ENCODE measurements around the gene TMEM271.
"Not testable (repeated sequence)": the region's sequence is repeated elsewhere in the genome, so short reads cannot be mapped to it uniquely, and the experiment has no call there.

The TMEM271 gene

GRCh38 chr4:605702-606425 is 29.8 kb upstream of the TMEM271 start:
- Histone ChIP-seq H3K36me3 (ENCODE audit: control insufficient read depth, insufficient read depth, low read length) (no peaks in the 10 kb centered on the region), H3K9me3 (ENCODE audit: control insufficient read depth, low read length) (peaks cover 5% of the 10 kb centered on the region), H3K4me3 (ENCODE audit: extremely low read depth, insufficient read depth, low read length, poor library complexity, severe bottlenecking) (no peak overlapping the region), H3K4me1 (ENCODE audit: control insufficient read depth, insufficient read depth, low read length, poor library complexity, severe bottlenecking) (peaks cover 9% of the 10 kb centered on the region), H3K27ac (ENCODE audit: low read depth, low read length, severe bottlenecking) (no peak overlapping the region)
- WGBS, 2 experiments (ENCODE audit: insufficient coverage in 2 of 2), result 89 to 91% methylated on average over 12 to 13 of the region's 17 CpGs

GRCh38 chr4:604131-604530 is 28.0 kb upstream of the TMEM271 start:
- Histone ChIP-seq H3K4me3 (ENCODE audit: extremely low read depth, insufficient read depth, low read length, poor library complexity, severe bottlenecking) (no peak overlapping the region), H3K9me3 (ENCODE audit: control insufficient read depth, low read length) (peaks cover under 1% of the 10 kb centered on the region), H3K27ac (ENCODE audit: low read depth, low read length, severe bottlenecking) (no peak overlapping the region), H3K4me1 (ENCODE audit: control insufficient read depth, insufficient read depth, low read length, poor library complexity, severe bottlenecking) (peaks cover 7% of the 10 kb centered on the region), H3K36me3 (ENCODE audit: control insufficient read depth, insufficient read depth, low read length) (no peaks in the 10 kb centered on the region)
- 83% methylated on average over 2 of the region's 3 CpGs; no CpG with 5 or more reads in 1 of the 2 experiments for WGBS, 2 experiments (ENCODE audit: insufficient coverage in 2 of 2)

- H3K36me3 ChIP-seq (ENCODE audit: control insufficient read depth, insufficient read depth, low read length), result no peaks in the 10 kb centered on the region
- H3K4me1 ChIP-seq (ENCODE audit: control insufficient read depth, insufficient read depth, low read length, poor library complexity, severe bottlenecking), result peaks cover 7% of the 10 kb centered on the region
- no peak overlapping the region for H3K4me3 ChIP-seq (ENCODE audit: extremely low read depth, insufficient read depth, low read length, poor library complexity, severe bottlenecking)
- no peaks in the 10 kb centered on the region for H3K9me3 ChIP-seq (ENCODE audit: control insufficient read depth, low read length)
- 12 to 34% methylated on average over 4 to 7 of the region's 8 CpGs for WGBS, 2 experiments (ENCODE audit: insufficient coverage in 2 of 2)
- H3K27ac ChIP-seq (ENCODE audit: low read depth, low read length, severe bottlenecking), result no peak overlapping the region
Measured at GRCh38 chr4:602559-602942, 26.5 kb upstream of the TMEM271 start.

- no peaks in the 10 kb centered on the region for H3K36me3 ChIP-seq (ENCODE audit: control insufficient read depth, insufficient read depth, low read length)
- no peaks in the 10 kb centered on the region for H3K9me3 ChIP-seq (ENCODE audit: control insufficient read depth, low read length)
- 85 to 88% methylated on average over 18 to 24 of the region's 24 CpGs for WGBS, 2 experiments (ENCODE audit: insufficient coverage in 2 of 2)
- no peak overlapping the region for H3K27ac ChIP-seq (ENCODE audit: low read depth, low read length, severe bottlenecking)
- H3K4me3 ChIP-seq (ENCODE audit: extremely low read depth, insufficient read depth, low read length, poor library complexity, severe bottlenecking), result no peak overlapping the region
- peaks cover 7% of the 10 kb centered on the region for H3K4me1 ChIP-seq (ENCODE audit: control insufficient read depth, insufficient read depth, low read length, poor library complexity, severe bottlenecking)
Measured at GRCh38 chr4:601612-602558, 25.8 kb upstream of the TMEM271 start.

- WGBS, 2 experiments (ENCODE audit: insufficient coverage in 2 of 2), result 50 to 65% methylated on average over 6 to 8 of the region's 11 CpGs
- Histone ChIP-seq H3K27ac (ENCODE audit: low read depth, low read length, severe bottlenecking) (no peak overlapping the region), H3K36me3 (ENCODE audit: control insufficient read depth, insufficient read depth, low read length) (no peaks in the 10 kb centered on the region), H3K9me3 (ENCODE audit: control insufficient read depth, low read length) (no peaks in the 10 kb centered on the region), H3K4me1 (ENCODE audit: control insufficient read depth, insufficient read depth, low read length, poor library complexity, severe bottlenecking) (peaks cover 7% of the 10 kb centered on the region), H3K4me3 (ENCODE audit: extremely low read depth, insufficient read depth, low read length, poor library complexity, severe bottlenecking) (no peak overlapping the region)
Measured at GRCh38 chr4:600850-601515, 24.9 kb upstream of the TMEM271 start.

GRCh38 chr4:600166-600565 is 24.1 kb upstream of the TMEM271 start:
- 92 to 95% methylated on average over 5 to 6 of the region's 6 CpGs for WGBS, 2 experiments (ENCODE audit: insufficient coverage in 2 of 2)

GRCh38 chr4:598925-599324 is 22.8 kb upstream of the TMEM271 start:
- WGBS, 2 experiments (ENCODE audit: insufficient coverage in 2 of 2), result 90 to 100% methylated on average over 1 to 2 of the region's 3 CpGs
- Histone ChIP-seq H3K4me1 (ENCODE audit: control insufficient read depth, insufficient read depth, low read length, poor library complexity, severe bottlenecking) (peaks cover 7% of the 10 kb centered on the region), H3K27ac (ENCODE audit: low read depth, low read length, severe bottlenecking) (no peak overlapping the region), H3K9me3 (ENCODE audit: control insufficient read depth, low read length) (no peaks in the 10 kb centered on the region), H3K4me3 (ENCODE audit: extremely low read depth, insufficient read depth, low read length, poor library complexity, severe bottlenecking) (no peak overlapping the region), H3K36me3 (ENCODE audit: control insufficient read depth, insufficient read depth, low read length) (no peaks in the 10 kb centered on the region)

More at GRCh38 chr4:600166-600565, 24.1 kb upstream of the TMEM271 start:
- H3K4me3 ChIP-seq (ENCODE audit: extremely low read depth, insufficient read depth, low read length, poor library complexity, severe bottlenecking), result no peak overlapping the region
- H3K9me3 ChIP-seq (ENCODE audit: control insufficient read depth, low read length), result no peaks in the 10 kb centered on the region
- H3K27ac ChIP-seq (ENCODE audit: low read depth, low read length, severe bottlenecking), result no peak overlapping the region
- peaks cover 7% of the 10 kb centered on the region for H3K4me1 ChIP-seq (ENCODE audit: control insufficient read depth, insufficient read depth, low read length, poor library complexity, severe bottlenecking)
- H3K36me3 ChIP-seq (ENCODE audit: control insufficient read depth, insufficient read depth, low read length), result no peaks in the 10 kb centered on the region

- Histone ChIP-seq H3K4me1 (ENCODE audit: control insufficient read depth, insufficient read depth, low read length, poor library complexity, severe bottlenecking) (no peaks in the 10 kb centered on the region), H3K27ac (ENCODE audit: low read depth, low read length, severe bottlenecking) (no peak overlapping the region), H3K36me3 (ENCODE audit: control insufficient read depth, insufficient read depth, low read length) (no peaks in the 10 kb centered on the region), H3K4me3 (ENCODE audit: extremely low read depth, insufficient read depth, low read length, poor library complexity, severe bottlenecking) (no peak overlapping the region), H3K9me3 (ENCODE audit: control insufficient read depth, low read length) (no peaks in the 10 kb centered on the region)
- WGBS, 2 experiments (ENCODE audit: insufficient coverage in 2 of 2), result 87 to 91% methylated on average over 2 of the region's 5 CpGs
Measured at GRCh38 chr4:592825-593520, 16.9 kb upstream of the TMEM271 start.

GRCh38 chr4:592178-592577 is 16.1 kb upstream of the TMEM271 start:
- H3K36me3 ChIP-seq (ENCODE audit: control insufficient read depth, insufficient read depth, low read length); H3K4me3 ChIP-seq (ENCODE audit: extremely low read depth, insufficient read depth, low read length, poor library complexity, severe bottlenecking); H3K27ac ChIP-seq (ENCODE audit: low read depth, low read length, severe bottlenecking); H3K4me1 ChIP-seq (ENCODE audit: control insufficient read depth, insufficient read depth, low read length, poor library complexity, severe bottlenecking); H3K9me3 ChIP-seq (ENCODE audit: control insufficient read depth, low read length): not testable (repeated sequence)
- 88 to 100% methylated on average over 2 to 6 of the region's 13 CpGs for WGBS, 2 experiments (ENCODE audit: insufficient coverage in 2 of 2)

GRCh38 chr4:590313-590841 is 14.3 kb upstream of the TMEM271 start:
- no peaks in the 10 kb centered on the region for H3K9me3 ChIP-seq (ENCODE audit: control insufficient read depth, low read length)
- 88 to 97% methylated on average over 8 to 10 of the region's 12 CpGs for WGBS, 2 experiments (ENCODE audit: insufficient coverage in 2 of 2)
- H3K27ac ChIP-seq (ENCODE audit: low read depth, low read length, severe bottlenecking), result no peak overlapping the region
- no peaks in the 10 kb centered on the region for H3K4me1 ChIP-seq (ENCODE audit: control insufficient read depth, insufficient read depth, low read length, poor library complexity, severe bottlenecking)
- H3K4me3 ChIP-seq (ENCODE audit: extremely low read depth, insufficient read depth, low read length, poor library complexity, severe bottlenecking), result no peak overlapping the region
- H3K36me3 ChIP-seq (ENCODE audit: control insufficient read depth, insufficient read depth, low read length), result no peaks in the 10 kb centered on the region

Measured in mesodermal cell (in vitro differentiated cells).